HG03565 (cell line): ENCODE data around the gene CEP41.

Source experiments
- ATAC-seq: cut with Tn5 transposase; IDR thresholded peaks from one replicate; pipeline ENCODE4 v1.9.1; 2021; ENCODE audit warnings: mild to moderate bottlenecking, moderate library complexity; ENCODE audit not compliant: unreplicated experiment

Gene CEP41

GRCh38 chr7:130369831-130370550 lies 70.8 kb downstream of the CEP41 start:
- ATAC-seq = no peak

GRCh38 chr7:130369110-130369711 lies 71.6 kb downstream of the CEP41 start:
- no peak for ATAC-seq

- ATAC-seq = no peak
Measured at GRCh38 chr7:130367836-130368746, 72.7 kb downstream of the CEP41 start.

- no peak for ATAC-seq
Measured at GRCh38 chr7:130367088-130367755, 73.6 kb downstream of the CEP41 start.

GRCh38 chr7:130366564-130366963 lies 74.3 kb downstream of the CEP41 start:
- ATAC-seq = no peak

GRCh38 chr7:130365511-130366441 lies 75.0 kb downstream of the CEP41 start:
- ATAC-seq = peak; percentile 42

GRCh38 chr7:130365088-130365487 lies 75.7 kb downstream of the CEP41 start:
- no peak for ATAC-seq

- ATAC-seq = no peak
Measured at GRCh38 chr7:130364451-130364850, 76.4 kb downstream of the CEP41 start.

- ATAC-seq = no peak
Measured at GRCh38 chr7:130363026-130363847, 77.6 kb downstream of the CEP41 start.

GRCh38 chr7:130362251-130362816 lies 78.5 kb downstream of the CEP41 start:
- ATAC-seq = no peak

GRCh38 chr7:130361681-130362080 lies 79.1 kb downstream of the CEP41 start:
- no peak for ATAC-seq

GRCh38 chr7:130360518-130360917 lies 80.3 kb downstream of the CEP41 start:
- no peak for ATAC-seq

- ATAC-seq = no peak
Measured at GRCh38 chr7:130359276-130359857, 81.4 kb downstream of the CEP41 start.

- ATAC-seq = no peak
Measured at GRCh38 chr7:130358471-130358870, 82.3 kb downstream of the CEP41 start.

- ATAC-seq = no peak
Measured at GRCh38 chr7:130356876-130357611, 83.8 kb downstream of the CEP41 start.

GRCh38 chr7:130356121-130356875 lies 84.5 kb downstream of the CEP41 start:
- no peak for ATAC-seq

- no peak for ATAC-seq
Measured at GRCh38 chr7:130353196-130353595, 87.6 kb downstream of the CEP41 start.
